GM18861 (cell line): ENCODE measurements around the gene EPHB4.
"Not testable (repeated sequence)": the region's sequence is repeated elsewhere in the genome, so short reads cannot be mapped to it uniquely, and the experiment has no call there.

Source experiments
- ATAC-seq: cut with Tn5 transposase; IDR thresholded peaks from one replicate; pipeline ENCODE4 v1.9.1; 2021; ENCODE audit not compliant: unreplicated experiment

Gene EPHB4

DNA sequence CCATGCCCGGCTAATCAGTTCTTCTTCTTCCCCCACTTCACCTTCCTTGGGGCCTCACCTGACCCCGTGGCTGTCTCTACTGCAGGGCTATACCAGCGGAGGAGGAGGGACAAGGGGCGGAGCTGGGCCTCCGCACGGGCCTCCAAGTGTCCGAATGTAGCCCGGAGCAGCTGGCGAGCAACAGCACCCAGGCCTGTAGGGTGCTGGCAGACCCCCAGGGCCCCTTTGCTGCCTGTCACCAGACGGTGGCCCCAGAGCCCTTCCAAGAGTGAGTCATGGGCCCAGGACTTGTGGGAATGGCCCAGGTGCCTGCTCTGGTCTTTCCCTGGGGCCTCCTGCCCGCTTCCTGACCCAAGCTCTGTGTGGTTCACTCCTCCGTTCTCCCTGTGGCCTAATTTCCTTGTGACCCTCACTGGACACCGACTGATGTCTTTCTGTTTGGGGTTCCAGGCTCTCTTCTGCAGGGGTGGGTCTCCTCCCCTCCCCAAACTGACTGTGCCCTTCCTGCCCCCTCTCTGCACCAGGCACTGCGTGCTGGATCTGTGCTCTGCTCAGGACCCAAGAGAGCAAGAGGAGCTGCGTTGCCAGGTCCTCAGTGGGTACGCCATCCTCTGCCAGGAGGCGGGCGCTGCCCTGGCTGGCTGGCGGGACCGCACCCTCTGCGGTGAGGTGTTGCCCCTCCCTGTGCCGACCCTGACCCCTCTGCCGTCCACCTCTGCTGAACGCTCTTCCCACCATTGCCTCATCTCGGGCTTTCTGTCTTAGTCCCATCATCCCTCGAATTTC lies 35.2 kb downstream of the EPHB4 start:
- no peak for ATAC-seq

DNA sequence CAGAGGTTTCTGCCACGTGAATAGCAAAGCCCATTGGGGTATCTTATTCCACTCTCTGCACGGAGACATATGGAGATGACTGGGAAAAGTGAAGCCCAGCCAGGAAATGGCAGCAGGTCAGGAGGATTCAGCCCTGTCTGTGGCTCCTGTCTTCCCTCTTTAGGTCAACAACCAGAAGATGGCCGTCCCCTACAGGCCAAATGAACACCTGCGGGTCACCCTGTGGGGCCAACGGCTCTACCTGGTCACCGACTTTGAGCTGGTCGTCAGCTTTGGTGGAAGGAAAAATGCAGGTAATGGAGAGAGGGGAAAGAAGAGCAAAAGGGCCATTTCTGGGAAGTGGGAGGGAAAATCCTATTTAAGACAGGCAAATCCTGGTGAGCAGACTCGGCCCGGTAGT lies 38.3 kb downstream of the EPHB4 start:
- no peak for ATAC-seq

DNA sequence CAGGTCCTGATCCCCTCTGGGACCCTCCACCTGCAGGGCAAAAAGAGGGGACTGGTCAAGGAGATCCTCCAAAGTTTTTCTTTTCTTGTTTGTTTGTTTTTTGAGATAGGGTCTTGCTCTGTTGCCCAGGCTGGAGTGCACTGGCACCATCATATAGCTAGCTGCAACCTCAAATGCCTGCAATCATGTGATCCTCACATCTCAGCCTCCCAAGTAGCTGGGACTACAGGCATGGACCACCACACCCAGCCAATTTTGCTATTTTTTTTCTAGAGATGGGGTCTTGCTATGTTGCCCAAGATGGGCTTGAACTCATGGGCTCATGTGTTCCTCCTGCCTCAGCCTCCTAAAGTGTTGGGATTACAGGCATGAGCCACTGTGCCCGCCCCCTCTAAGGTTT lies 41.0 kb downstream of the EPHB4 start:
- no peak for ATAC-seq

DNA sequence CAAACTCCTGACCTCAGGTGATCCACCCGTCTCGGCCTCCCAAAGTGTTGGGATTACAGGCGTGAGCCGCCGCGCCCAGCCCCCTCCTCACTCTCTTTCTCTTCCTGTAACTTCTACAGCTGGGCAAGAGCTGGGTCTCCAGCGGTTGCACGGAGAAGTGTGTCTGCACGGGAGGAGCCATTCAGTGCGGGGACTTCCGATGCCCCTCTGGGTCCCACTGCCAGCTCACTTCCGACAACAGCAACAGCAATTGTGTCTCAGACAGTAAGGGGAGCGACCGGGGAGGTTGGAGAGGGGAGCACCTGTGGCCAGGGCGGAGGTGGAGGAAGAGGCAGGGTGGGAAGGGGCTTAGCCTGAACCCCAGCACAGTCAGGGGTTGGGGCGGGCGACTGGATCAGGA lies 41.4 kb downstream of the EPHB4 start:
- no peak for ATAC-seq

DNA sequence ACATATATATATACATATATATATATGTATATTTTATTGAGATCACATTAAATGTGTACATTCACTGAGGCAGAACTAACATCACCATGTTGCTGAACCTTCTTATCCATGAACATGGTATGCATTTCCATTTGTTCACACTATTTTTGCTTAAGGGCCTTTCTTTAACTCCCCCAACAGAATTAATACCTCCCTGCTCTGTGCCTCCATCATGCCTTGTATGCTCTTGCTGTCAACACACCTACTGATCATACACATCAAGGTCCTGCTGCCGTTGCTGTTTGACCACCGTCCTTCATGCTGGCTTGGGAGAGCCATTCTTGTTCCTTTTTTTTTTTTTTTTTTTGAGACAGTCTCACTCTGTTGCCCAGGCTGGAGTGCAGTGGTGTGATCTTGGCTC lies 43.5 kb downstream of the EPHB4 start:
- no peak for ATAC-seq

DNA sequence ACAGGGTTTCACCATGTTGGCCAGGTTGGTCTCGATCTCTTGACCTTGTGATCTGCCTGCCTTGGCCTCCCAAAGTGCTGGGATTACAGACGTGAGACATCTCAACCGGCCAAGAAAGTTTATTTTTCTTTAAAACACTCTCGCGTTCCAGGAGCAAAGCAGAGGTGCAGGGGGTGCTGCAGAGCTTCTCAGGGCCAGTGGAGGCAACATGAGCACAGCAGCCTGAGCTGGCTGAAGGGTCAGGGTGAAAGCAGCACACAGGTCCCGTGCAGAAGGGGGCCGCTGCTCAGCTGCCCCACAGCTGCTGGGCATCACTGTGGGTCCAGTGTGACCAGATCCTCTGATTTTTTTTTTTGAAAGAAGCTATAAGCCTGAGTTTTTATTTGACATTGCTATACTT lies 46.1 kb downstream of the EPHB4 start:
- ATAC-seq, result no peak

DNA sequence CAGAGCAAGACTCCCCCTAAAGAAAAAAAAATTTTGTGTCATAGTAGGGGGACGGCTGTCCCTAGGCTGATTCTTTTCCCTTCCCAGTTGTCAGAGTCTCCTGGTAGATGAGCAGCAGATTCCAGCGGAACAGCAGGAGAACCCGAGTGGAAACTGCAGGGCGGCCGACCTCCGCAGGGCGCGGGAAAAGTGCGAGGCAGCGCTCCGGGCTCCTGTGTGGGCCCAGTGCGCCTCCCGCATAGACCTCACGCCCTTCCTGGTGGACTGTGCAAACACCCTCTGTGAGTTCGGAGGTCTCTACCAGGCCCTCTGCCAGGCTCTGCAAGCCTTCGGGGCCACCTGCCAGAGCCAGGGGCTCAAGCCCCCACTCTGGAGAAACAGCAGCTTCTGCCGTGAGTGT lies 48.0 kb downstream of the EPHB4 start:
- ATAC-seq, result no peak

DNA sequence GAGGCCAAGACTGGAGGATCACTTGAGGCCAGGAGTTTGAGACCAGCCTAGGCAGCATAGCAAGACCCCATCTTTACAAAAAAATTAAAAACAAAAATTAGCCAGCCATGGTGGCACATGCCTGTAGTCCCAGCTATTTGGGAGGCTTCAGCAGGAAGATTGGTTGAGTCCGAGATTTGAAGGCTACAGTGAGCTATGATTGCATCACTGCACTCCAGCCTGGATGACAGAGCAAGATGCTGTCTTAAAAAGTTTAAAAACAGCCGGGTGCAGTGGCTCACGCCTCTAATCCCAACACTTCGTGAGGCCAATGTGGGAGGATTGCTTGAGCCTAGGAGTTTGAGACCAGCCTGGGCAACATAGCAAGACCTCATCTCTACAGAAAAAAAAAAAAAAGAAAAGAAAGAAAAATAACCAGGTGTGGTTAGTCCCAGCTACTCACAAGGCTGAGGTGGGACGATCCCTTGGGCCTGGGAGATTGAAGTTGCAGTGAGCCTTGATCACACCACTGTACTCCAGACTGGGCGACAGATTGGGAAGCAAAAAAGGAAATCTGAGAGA lies 49.2 kb downstream of the EPHB4 start:
- ATAC-seq, result no peak

DNA sequence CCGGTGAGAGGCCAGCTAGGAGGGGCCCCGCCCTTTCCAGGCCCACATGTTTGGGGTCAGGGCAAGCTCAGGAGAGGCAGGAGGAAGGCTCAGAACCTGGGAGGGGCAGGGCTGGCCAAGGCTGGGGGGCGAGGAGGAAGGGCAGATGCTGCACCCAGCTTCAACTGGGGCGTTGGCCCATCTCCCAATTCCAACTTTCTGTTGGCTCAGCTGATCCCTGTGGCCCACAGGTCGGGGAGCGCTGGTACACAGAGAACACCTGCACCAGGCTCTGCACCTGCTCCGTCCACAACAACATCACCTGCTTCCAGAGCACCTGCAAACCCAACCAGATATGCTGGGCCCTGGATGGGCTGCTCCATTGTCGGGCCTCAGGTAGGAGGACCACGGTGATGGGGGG lies 53.8 kb downstream of the EPHB4 start:
- no peak for ATAC-seq

DNA sequence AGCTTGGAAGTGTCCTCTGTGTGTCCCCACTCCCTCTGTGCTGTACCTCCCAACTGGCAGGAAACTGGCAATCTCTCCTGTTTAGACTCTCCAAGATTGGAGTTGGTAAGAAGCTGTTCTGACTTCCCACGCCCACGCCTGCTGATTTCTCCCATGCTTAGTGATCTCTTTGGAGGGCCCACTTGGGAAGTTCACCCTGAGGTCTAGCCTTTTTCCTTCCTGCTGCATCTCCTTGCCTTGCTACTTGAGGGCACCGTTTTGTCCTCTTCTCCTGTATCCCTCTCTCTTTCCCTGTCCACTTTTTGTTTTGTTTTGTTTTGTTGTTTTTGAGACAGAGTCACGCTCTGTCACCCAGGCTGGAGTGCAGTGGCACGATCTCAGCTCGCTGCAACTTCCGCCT lies 58.5 kb downstream of the EPHB4 start:
- ATAC-seq, result no peak

DNA sequence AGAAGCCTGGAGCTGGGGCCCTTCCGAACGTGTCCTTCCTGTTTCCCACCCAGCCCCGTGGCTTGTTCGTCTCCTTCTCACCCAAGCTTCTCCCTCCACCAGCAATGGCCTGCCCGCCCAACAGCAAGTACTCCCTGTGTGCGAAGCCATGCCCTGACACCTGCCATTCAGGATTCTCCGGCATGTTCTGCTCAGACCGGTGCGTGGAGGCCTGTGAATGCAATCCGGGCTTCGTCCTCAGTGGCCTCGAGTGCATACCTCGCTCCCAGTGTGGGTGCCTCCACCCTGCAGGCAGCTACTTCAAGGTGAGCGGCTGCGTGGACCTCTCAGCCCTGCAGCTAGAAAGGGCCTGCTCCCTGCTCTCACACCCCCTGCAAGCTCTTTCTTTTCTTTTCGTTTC lies 62.1 kb downstream of the EPHB4 start:
- ATAC-seq, result no peak

DNA sequence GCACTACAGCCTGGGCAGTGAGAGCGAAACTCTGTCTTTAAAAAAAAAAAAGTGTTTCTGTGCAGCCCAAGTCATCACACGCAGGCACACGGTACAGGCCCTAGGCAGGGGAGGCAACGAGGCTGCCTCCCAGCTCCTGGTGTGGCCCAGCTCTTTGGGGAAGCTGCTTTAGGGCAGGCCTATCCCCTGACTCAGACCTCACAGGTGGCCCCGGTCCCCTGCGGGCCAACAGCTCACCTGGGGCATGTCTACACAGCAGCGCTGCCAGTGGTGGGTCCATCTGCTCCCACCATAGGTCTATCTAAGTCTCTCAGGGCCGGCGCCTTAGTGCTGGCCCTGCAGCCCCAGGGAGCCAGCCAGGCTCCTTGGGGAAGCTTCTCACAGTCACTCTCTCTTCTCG lies 62.5 kb downstream of the EPHB4 start:
- ATAC-seq, result no peak

DNA sequence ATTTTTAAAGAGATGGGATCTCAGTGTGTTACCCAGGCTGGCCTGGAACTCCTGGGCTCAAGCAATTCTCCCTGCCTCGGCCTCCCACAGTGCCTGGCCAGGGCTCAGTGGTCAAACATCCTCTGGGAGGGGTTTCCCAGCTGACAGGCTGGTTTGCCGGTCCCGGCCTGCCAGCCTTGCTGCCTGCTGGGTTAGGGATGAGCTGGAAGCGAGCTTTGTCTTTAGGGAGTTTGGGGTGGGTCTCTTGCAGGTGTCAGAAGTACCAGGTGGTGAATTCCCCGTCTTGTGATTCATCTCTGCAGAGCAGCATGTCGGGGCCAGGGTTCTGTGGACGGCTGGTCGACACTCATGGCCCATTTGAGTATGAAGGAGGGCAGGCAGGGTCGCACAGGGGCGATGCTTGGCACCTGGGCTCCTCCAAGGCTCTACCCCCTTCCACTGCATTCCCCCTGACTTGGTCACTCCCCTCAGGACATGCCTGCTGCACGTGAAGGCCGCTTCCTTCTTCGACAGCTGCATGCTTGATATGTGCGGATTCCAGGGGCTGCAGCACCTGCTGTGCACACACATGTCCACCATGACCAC lies 63.7 kb downstream of the EPHB4 start:
- no peak for ATAC-seq

DNA sequence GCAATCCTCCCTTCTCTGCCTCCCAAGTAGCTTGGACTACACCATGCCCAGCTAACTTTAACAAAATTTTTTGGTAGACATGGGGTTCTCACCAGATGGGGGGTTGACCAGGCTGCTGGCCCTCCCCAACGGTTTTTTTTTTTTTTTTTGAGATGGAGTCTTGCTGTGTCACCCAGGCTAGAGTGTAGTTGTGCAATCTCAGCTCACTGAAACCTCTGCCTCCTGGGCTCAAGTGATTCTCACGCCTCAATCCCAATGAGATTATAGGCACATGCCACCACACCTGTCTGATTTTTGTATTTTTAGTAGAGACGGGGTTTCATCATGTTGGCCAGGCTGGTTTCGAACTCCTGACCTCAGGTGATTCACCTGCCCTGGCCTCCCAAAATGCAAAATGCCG lies 64.5 kb downstream of the EPHB4 start:
- ATAC-seq, result not testable (repeated sequence)

DNA sequence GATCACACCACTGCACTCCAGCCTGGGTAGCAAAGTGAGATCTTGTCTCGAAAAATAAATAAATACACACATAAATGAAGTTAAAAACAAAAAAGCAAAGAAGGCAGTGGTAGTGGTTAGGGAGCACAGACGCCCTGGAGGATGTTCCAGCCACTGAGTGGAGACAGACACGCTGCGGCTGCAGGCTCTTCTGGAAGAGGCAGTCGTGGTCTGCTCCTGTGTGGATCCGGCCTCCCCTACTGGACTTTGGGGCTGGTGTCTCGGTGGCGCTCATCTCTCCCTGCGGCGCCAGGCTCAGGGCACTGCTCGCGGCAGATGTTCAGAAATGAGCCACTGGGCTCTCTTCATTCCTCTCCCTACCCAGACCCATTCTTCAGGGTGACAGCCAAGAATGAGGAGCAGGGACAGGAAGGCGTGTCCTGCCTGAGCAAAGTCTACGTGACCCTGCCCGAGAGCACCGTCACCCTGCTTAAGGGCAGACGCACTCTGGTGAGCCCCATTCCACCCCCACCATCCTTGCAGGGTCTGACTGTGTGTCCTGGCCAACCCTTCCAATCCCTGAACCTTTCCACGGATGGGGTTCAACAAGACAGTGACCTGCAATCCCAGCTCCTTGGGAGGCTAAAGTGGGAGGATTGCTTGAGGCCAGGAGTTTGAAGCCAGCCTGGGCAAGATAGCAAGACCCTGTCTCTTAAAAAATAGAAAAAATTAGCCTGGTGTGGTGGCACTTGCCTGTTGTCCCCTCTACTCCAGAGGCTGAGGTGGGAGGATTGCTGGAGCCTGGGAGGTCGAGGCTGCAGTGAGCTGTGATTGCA lies 67.8 kb downstream of the EPHB4 start:
- ATAC-seq, result no peak

DNA sequence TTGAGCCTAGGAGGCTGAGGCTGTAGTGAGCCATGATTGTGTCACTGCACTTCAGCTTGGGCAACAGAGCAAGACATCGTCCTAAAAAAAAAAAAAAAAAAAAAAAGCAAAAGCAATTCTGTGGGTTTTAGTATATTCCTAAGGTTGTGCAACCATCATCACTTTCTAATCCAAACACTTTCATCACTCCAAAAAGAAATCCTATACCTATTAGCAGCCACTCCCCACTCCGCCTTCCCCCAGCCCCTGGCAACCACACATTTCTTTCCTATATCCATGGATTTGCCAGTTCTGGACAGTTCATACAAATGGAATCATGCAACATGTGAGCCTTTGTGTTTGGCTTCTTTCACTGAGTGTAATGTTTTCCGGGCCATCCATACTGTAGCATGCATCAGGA lies 73.6 kb downstream of the EPHB4 start:
- ATAC-seq, result no peak

DNA sequence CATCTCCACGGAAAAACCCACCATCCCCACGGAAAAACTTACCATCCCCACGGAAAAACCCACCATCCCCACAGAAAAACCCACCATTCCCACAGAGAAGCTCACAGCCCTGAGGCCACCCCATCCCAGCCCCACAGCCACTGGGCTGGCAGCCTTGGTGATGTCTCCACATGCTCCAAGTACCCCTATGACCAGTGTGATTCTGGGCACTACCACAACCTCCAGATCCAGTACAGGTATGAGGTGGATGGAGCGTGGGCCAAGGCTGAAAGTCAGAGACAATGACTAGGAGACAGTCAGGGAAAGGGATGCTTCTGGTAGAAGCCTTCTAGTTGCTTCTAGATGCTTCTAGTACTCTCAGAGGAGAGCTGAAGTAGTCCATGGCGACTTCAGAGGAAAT lies 74.3 kb downstream of the EPHB4 start:
- ATAC-seq, result no peak
